ENCODE measurements around the gene SLC9A8.

The SLC9A8 gene

GRCh38 chr20:49790077-49790798 lies 22.4 kb upstream of the SLC9A8 start:
- FAIRE-seq: no peak
- TF ChIP-seq CTCF (IDR thresholded peaks at IDR 0.05; ENCODE audit: insufficient read depth, missing control alignments): no peak
- DNase-seq (ENCODE audit: insufficient read length, low spot score): no peak

GRCh38 chr20:49791165-49791564 lies 21.5 kb upstream of the SLC9A8 start:
- no peak for TF ChIP-seq CTCF (IDR thresholded peaks at IDR 0.05; ENCODE audit: insufficient read depth, missing control alignments)
- FAIRE-seq (no peak), DNase-seq (ENCODE audit: insufficient read length, low spot score) (no peak)

GRCh38 chr20:49792006-49792405 lies 20.6 kb upstream of the SLC9A8 start:
- DNase-seq (ENCODE audit: insufficient read length, low spot score) (no peak), FAIRE-seq (no peak)
- TF ChIP-seq CTCF (IDR thresholded peaks at IDR 0.05; ENCODE audit: insufficient read depth, missing control alignments): no peak

- DNase-seq (ENCODE audit: insufficient read length, low spot score): no peak
- TF ChIP-seq CTCF (IDR thresholded peaks at IDR 0.05; ENCODE audit: insufficient read depth, missing control alignments): no peak
- no peak for FAIRE-seq
These were observed 20.0 kb upstream of the SLC9A8 start for GRCh38 chr20:49792611-49793010.

- TF ChIP-seq CTCF (IDR thresholded peaks at IDR 0.05; ENCODE audit: insufficient read depth, missing control alignments): no peak
- DNase-seq (ENCODE audit: insufficient read length, low spot score): no peak
These were observed 18.1 kb upstream of the SLC9A8 start for GRCh38 chr20:49794336-49795134.

GRCh38 chr20:49795135-49795424 lies 17.5 kb upstream of the SLC9A8 start:
- no peak for DNase-seq (ENCODE audit: insufficient read length, low spot score)
- TF ChIP-seq CTCF (IDR thresholded peaks at IDR 0.05; ENCODE audit: insufficient read depth, missing control alignments): no peak
- no peak for FAIRE-seq

More at GRCh38 chr20:49794336-49795134, 18.1 kb upstream of the SLC9A8 start:
- no peak for FAIRE-seq

Data from D721Med (cell line).